Iris pigment epithelial cell (primary cell): Measurements from ENCODE around the gene CES3.
"Not testable (repeated sequence)": the region's sequence is repeated elsewhere in the genome, so short reads cannot be mapped to it uniquely, and the experiment has no call there.

Experiments
- DNase-seq: peaks from one replicate; pipeline ENCODE4 v3.0.0-alpha.2; 2011; ENCODE audit warnings: low read depth

CES3 gene

GRCh38 chr16:66945939-66946338 lies 15.1 kb upstream of the CES3 start:
- no peak for DNase-seq

GRCh38 chr16:66946541-66946940 lies 14.5 kb upstream of the CES3 start:
- no peak for DNase-seq

GRCh38 chr16:66946974-66947301 lies 14.1 kb upstream of the CES3 start:
- no peak for DNase-seq

- peak; percentile 80 for DNase-seq
Measured at GRCh38 chr16:66947302-66948065, 13.6 kb upstream of the CES3 start.

- DNase-seq, result no peak
Measured at GRCh38 chr16:66948134-66948836, 12.8 kb upstream of the CES3 start.

- DNase-seq, result no peak
Measured at GRCh38 chr16:66948837-66949225, 12.2 kb upstream of the CES3 start.

GRCh38 chr16:66949472-66949871 lies 11.6 kb upstream of the CES3 start:
- DNase-seq, result no peak

GRCh38 chr16:66950437-66950836 lies 10.6 kb upstream of the CES3 start:
- no peak for DNase-seq

- no peak for DNase-seq
Measured at GRCh38 chr16:66950971-66951790, 9.9 kb upstream of the CES3 start.

- DNase-seq, result no peak
Measured at GRCh38 chr16:66952430-66953110, 8.5 kb upstream of the CES3 start.

GRCh38 chr16:66953462-66954096 lies 7.5 kb upstream of the CES3 start:
- no peak for DNase-seq

- DNase-seq, result peak; percentile 73
Measured at GRCh38 chr16:66954097-66954659, 6.9 kb upstream of the CES3 start.

- not testable (repeated sequence) for DNase-seq
Measured at GRCh38 chr16:66955363-66956153, 5.5 kb upstream of the CES3 start.

- not testable (repeated sequence) for DNase-seq
Measured at GRCh38 chr16:66956154-66956457, 5.0 kb upstream of the CES3 start.

- no peak for DNase-seq
Measured at GRCh38 chr16:66958857-66959703, 2.0 kb upstream of the CES3 start.

- DNase-seq, result no peak
Measured at GRCh38 chr16:66959704-66960161, 1.3 kb upstream of the CES3 start.

- no peak for DNase-seq
Measured at GRCh38 chr16:66960270-66960669, 796 bp upstream of the CES3 start.

GRCh38 chr16:66961914-66962313 lies 848 bp downstream of the CES3 start:
- no peak for DNase-seq

GRCh38 chr16:66964049-66964448 lies 3.0 kb downstream of the CES3 start:
- no peak for DNase-seq

GRCh38 chr16:66968847-66969246 lies 7.8 kb downstream of the CES3 start:
- no peak for DNase-seq
